Heart right ventricle (tissue), 16 donors: ENCODE measurements around the gene RALY. TPM values are rescaled to one million over a fixed set of nuclear protein-coding genes. Genes with fewer than 3 reads are reported as not detected.

Experiments
- ATAC-seq, 8 donors: fragments of 200-7000 bp; cut with Tn5 transposase; one replicate each; pipeline ENCODE4 v1.9.1; 2020; ENCODE audit warnings: mild to moderate bottlenecking in 8 of 8, moderate library complexity in 8 of 8, moderate number of reproducible peaks in 1 of 8
- DNase-seq, 2 donors: peaks; one replicate each; pipeline ENCODE4 v3.0.0-alpha.2; 2020
- H3K27ac ChIP-seq, 10 donors: fragments of 200-600 bp; sonication (generic) in 2 of 10; one replicate each; pipeline versions ENCODE4 v1.5.0 to v1.8.0; 2020 to 2022; ENCODE audit warnings: mild to moderate bottlenecking in 3 of 10
- H3K27me3 ChIP-seq, 7 donors: fragments of 200-600 bp; one replicate each; pipeline ENCODE4 v1.8.0; 2021 to 2022; ENCODE audit warnings: mild to moderate bottlenecking in 2 of 7
- H3K36me3 ChIP-seq, 9 donors: fragments of 200-600 bp; sonication (generic) in 1 of 9; one replicate each; pipeline versions ENCODE4 v1.5.0 to v1.8.0; 2020 to 2022; ENCODE audit warnings: mild to moderate bottlenecking in 2 of 9
- H3K4me1 ChIP-seq, 9 donors: fragments of 200-600 bp; sonication (generic) in 1 of 9; one replicate each; pipeline versions ENCODE4 v1.5.0 to v1.8.0; 2020 to 2022; ENCODE audit warnings: mild to moderate bottlenecking in 4 of 9
- H3K4me3 ChIP-seq, 10 donors: fragments of 200-600 bp; sonication (generic) in 2 of 10; one replicate each; pipeline versions ENCODE4 v1.5.0 to v1.8.0; 2020 to 2022; ENCODE audit warnings: mild to moderate bottlenecking in 7 of 10, moderate library complexity in 2 of 10
- H3K9me3 ChIP-seq, 11 donors: fragments of 200-600 bp in 10 of 11; sonication (generic) in 2 of 11; one replicate each; pipeline versions ENCODE4 v1.5.0 to v1.8.0; 2013 to 2022; ENCODE audit warnings: mild to moderate bottlenecking in 2 of 11, control low read depth in 1 of 11, moderate library complexity in 1 of 11
- WGBS, 2 donors: extraction: QIAGEN DNeasy Blood & Tissue Kit; methylation state at CpG; one replicate each; pipeline ENCODE4 v1.1.7; 2013; ENCODE audit warnings: inconsistent platforms in 1 of 2; 5-methylcytosine and 5-hydroxymethylcytosine counted together
- intact Hi-C, 10 donors: fragments of 100-400 bp; cut with DNase I; formaldehyde crosslinking; loops; one replicate each; pipeline versions ENCODE4 v1.11.1 to v1.14.2; 2022
- polyA plus RNA-seq, 2 donors: library from polyadenylated mRNA; stranded (reverse); fragments of 200-250 nt; gene quantifications; one replicate each; pipeline ENCODE4 v1.2.3, GENCODE V29; 2013
- total RNA-seq, 10 donors: library from RNA; stranded (reverse); fragmentation: NEBNext Ultra II Directional in 3 of 10; extraction: Animal tissue kit (Norgen Biotek cat#: 25700) in 3 of 10; gene quantifications; one replicate each; pipeline versions ENCODE4 v1.2.1 to v1.2.4, GENCODE V29; 2021 to 2023
- TF ChIP-seq, protein P1 (sequence below), 9 donors: fragments of 200-600 bp; sonication (generic) in 2 of 9; IDR thresholded peaks; one replicate each; pipeline versions ENCODE4 v1.5.0 to v1.8.0; 2021 to 2022; ENCODE audit warnings: antibody characterized with exemption in 9 of 9, mild to moderate bottlenecking in 5 of 9, moderate library complexity in 1 of 9
- donor health status: Arrhythmogenic right ventricular cardiomyopathy.
- donor health status: ischemic (EF 13 %, LVEDD 7.1; RV severe dilation, severe dysfunction).
- donor health status: healthy with polysubstance abuse.
- donor health status: DM: no; HTN: yes; CAD: no.
- donor health status: DM: no; HTN: no; CAD: no.
- donor health status: ischemic (EF 25% LVEDD 6.9; RV normal size, moderate dysfunction).
- donor health status: ischemic (EF 25% LVEDD 5.7; RV mildly dilated, moderate dysfunction).
- donor health status: healthy.
- donor health status: DM: yes; HTN: yes; CAD: no.
- donor health status: Ischemic cardiomyopathy.
- donor health status: ischemic (EF 35%, LVEDD 5.7; RV mildly dilated, moderate dysfunction).
- donor health status: nonischemic (EF 11% LVEDD 7.7; RV severe dilation, severe dysfunction).
- donor health status: DM: yes; HTN: yes; CAD: no.
- donor health status: PGD.
- donor health status: ischemic (EF 29% LVEDD 5.4; RV normal size, mild dysfunction).
- donor health status: nonischemic (EF 23%, LVEDD 6.1; RV moderate dilation, normal function).

The RALY gene
- total and polyA plus RNA-seq, 12 donors = 84.3 to 234 (median 104) TPM

DNA sequence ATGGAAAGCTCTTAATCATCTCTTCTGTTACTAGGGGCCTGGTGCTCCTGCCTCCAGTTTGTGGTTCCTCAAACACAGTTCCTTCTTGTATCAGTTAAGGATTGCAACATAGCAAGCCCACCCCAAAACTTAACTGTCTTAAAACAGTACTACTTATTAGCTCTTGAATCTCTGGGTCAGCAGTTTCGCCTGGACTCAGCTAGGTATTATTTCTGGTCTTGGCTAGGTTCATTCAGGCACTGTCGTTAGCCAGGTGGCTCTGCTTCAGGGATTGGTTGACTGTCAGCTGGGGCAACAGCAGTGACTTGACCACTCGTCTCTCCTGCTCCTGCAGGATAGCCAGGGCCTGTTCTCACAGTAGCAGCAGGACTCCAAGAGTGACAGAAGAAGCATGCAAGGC, 30.0 kb upstream of the RALY start:
- H3K9me3 ChIP-seq = peaks cover 0 to 4% (median 0%) of the 10 kb centered on the region in 11 donors
- H3K27ac ChIP-seq = no peak overlapping the region
- H3K4me1 ChIP-seq = peaks cover 0 to 12% (median 5%) of the 10 kb centered on the region in 9 donors
- intact Hi-C loops = no loop called here
- WGBS, 2 donors = 61 to 84% methylated on average over 3 of the region's 3 CpGs
- H3K4me3 ChIP-seq = no peak overlapping the region
- ATAC-seq = no peak
- no peak for DNase-seq
- H3K36me3 ChIP-seq = no peaks in the 10 kb centered on the region
- no peaks in the 10 kb centered on the region for H3K27me3 ChIP-seq
- TF ChIP-seq, protein P1, sequence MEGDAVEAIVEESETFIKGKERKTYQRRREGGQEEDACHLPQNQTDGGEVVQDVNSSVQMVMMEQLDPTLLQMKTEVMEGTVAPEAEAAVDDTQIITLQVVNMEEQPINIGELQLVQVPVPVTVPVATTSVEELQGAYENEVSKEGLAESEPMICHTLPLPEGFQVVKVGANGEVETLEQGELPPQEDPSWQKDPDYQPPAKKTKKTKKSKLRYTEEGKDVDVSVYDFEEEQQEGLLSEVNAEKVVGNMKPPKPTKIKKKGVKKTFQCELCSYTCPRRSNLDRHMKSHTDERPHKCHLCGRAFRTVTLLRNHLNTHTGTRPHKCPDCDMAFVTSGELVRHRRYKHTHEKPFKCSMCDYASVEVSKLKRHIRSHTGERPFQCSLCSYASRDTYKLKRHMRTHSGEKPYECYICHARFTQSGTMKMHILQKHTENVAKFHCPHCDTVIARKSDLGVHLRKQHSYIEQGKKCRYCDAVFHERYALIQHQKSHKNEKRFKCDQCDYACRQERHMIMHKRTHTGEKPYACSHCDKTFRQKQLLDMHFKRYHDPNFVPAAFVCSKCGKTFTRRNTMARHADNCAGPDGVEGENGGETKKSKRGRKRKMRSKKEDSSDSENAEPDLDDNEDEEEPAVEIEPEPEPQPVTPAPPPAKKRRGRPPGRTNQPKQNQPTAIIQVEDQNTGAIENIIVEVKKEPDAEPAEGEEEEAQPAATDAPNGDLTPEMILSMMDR (IDR thresholded peaks at IDR 0.05) = no peak

DNA sequence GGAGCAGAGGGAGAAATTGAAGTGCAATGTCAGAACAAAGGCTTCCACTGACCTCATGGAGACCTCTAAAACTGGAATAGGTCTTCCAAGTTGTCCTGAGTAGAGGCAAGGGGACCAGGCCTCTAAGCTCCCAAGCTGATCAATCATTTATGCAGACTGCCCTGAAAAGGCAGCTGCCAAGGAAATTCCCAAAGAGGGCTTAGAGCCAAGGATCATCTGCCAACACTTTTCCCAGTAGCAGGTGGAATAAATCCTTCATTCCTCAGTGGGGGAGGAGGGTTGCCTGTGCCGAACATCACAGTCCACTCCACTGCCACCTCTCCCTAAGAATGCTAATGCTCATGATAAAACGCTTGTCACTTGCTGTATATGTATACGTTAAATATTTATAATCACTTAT, 29.3 kb upstream of the RALY start:
- 72 to 83% methylated on average over 3 of the region's 3 CpGs for WGBS, 2 donors

DNA sequence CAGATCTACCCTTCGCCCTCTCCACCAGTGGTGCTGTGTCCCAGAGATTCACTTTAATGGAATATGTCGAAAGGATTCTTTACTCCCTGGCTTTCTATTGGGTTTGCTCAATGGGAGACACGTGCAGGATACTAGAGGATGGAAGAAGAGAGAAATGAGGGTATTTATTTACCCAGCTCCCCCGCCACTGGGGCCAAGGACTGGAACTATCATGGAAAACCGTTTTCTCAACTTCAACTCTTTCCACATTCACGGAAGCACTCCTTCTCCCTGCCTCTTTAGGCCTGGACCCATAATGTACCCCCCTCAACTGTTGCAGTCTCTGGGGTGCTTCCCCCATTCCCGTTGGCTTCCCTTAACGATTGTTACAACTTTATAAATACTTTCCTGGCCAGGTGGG, 26.6 kb upstream of the RALY start:
- H3K27me3 ChIP-seq = no peaks in the 10 kb centered on the region
- TF ChIP-seq, protein P1 (IDR thresholded peaks at IDR 0.05) = no peak
- WGBS, 2 donors = 92 to 93% methylated on average over 8 of the region's 8 CpGs

More for the DNA sequence above, 29.3 kb upstream of the RALY start:
- H3K27ac ChIP-seq = no peak overlapping the region
- no peak overlapping the region for H3K4me3 ChIP-seq
- intact Hi-C loops = no loop called here
- H3K27me3 ChIP-seq = no peaks in the 10 kb centered on the region
- DNase-seq = no peak
- TF ChIP-seq, protein P1 (IDR thresholded peaks at IDR 0.05) = no peak
- H3K9me3 ChIP-seq = peaks cover 0 to 4% (median 0%) of the 10 kb centered on the region in 11 donors
- peaks cover 0 to 12% (median 5%) of the 10 kb centered on the region in 9 donors for H3K4me1 ChIP-seq
- no peak for ATAC-seq
- H3K36me3 ChIP-seq = no peaks in the 10 kb centered on the region

DNA sequence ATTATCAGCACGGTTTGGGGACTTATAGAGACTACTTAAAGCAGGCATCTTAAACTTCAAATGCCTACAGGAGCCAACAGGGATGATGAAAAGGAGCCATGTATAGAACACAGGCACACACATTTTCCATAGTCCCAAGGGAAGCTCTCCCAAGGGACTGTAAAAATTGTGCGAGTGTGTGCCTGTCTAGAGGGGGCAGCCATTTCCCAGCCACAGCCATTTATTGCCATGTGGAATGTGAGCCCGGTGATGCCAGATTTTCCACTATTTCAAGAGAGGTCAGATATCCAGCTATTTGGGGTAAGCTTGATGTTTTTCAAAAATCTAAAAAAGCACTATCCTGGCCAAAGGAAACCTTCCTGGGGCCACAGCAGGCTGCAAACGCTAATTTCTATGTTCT, 24.1 kb upstream of the RALY start:
- ATAC-seq (no peak), DNase-seq (no peak)
- Histone ChIP-seq H3K36me3 (no peaks in the 10 kb centered on the region), H3K9me3 (peaks cover 0 to 4% (median 0%) of the 10 kb centered on the region in 11 donors), H3K4me1 (peaks cover 0 to 4% (median 0%) of the 10 kb centered on the region in 9 donors), H3K27me3 (no peaks in the 10 kb centered on the region), H3K4me3 (no peak overlapping the region), H3K27ac (no peak overlapping the region)
- 76 to 80% methylated on average over 4 of the region's 4 CpGs for WGBS, 2 donors
- TF ChIP-seq, protein P1 (IDR thresholded peaks at IDR 0.05) = no peak
- intact Hi-C loops = no loop called here

More for the DNA sequence above, 26.6 kb upstream of the RALY start:
- Histone ChIP-seq H3K4me1 (peaks cover 0 to 12% (median 5%) of the 10 kb centered on the region in 9 donors), H3K4me3 (no peak overlapping the region), H3K27ac (no peak overlapping the region), H3K9me3 (peaks cover 0 to 4% (median 0%) of the 10 kb centered on the region in 11 donors), H3K36me3 (no peaks in the 10 kb centered on the region)
- ATAC-seq (no peak), DNase-seq (no peak)
- intact Hi-C loops = no loop called here
